Mucosa of stomach (tissue), 1 donor: ENCODE data around the gene MRTO4.
"Not testable (repeated sequence)": the region's sequence is repeated elsewhere in the genome, so short reads cannot be mapped to it uniquely, and the experiment has no call there.

Experiments used
- H3K27me3 ChIP-seq: one replicate; pipeline ENCODE4 v1.7.0; 2013; ENCODE audit warnings: mild to moderate bottlenecking, low read length; ENCODE audit not compliant: control insufficient read depth, insufficient read depth
- H3K36me3 ChIP-seq: one replicate; pipeline ENCODE4 v1.7.0; 2013; ENCODE audit warnings: low read length; ENCODE audit not compliant: control insufficient read depth, insufficient read depth
- H3K4me1 ChIP-seq: one replicate; pipeline ENCODE4 v1.7.0; 2013; ENCODE audit warnings: mild to moderate bottlenecking, low read length; ENCODE audit not compliant: control insufficient read depth, insufficient read depth
- H3K4me3 ChIP-seq: one replicate; pipeline ENCODE4 v1.7.0; 2013; ENCODE audit warnings: low read length
- H3K9ac ChIP-seq: one replicate; pipeline ENCODE4 v1.7.0; 2013; ENCODE audit warnings: mild to moderate bottlenecking, low read length, moderate library complexity
- H3K9me3 ChIP-seq: one replicate; pipeline ENCODE4 v1.7.0; 2013; ENCODE audit warnings: mild to moderate bottlenecking, low read length, moderate library complexity; ENCODE audit not compliant: control insufficient read depth
- donor health status: Pancreatic carcinoma.

MRTO4 gene

GRCh38 chr1:19260211-19261138 is 8.9 kb downstream of the MRTO4 start:
- no peaks in the 10 kb centered on the region for H3K27me3 ChIP-seq

GRCh38 chr1:19262047-19262446 is 10.4 kb downstream of the MRTO4 start:
- Histone ChIP-seq H3K27me3 (no peaks in the 10 kb centered on the region), H3K9ac (no peak overlapping the region), H3K9me3 (no peaks in the 10 kb centered on the region), H3K36me3 (peaks cover 10% of the 10 kb centered on the region), H3K4me1 (peaks cover 10% of the 10 kb centered on the region), H3K4me3 (no peak overlapping the region)

More at GRCh38 chr1:19260211-19261138, 8.9 kb downstream of the MRTO4 start:
- Histone ChIP-seq H3K9me3 (no peaks in the 10 kb centered on the region), H3K36me3 (peaks cover 10% of the 10 kb centered on the region), H3K4me3 (no peak overlapping the region), H3K4me1 (peaks cover 10% of the 10 kb centered on the region), H3K9ac (peak overlapping the region; percentile 2)

GRCh38 chr1:19262744-19263143 is 11.1 kb downstream of the MRTO4 start:
- no peaks in the 10 kb centered on the region for H3K27me3 ChIP-seq
- H3K4me3 ChIP-seq, result no peak overlapping the region
- H3K9me3 ChIP-seq, result no peaks in the 10 kb centered on the region
- peaks cover 10% of the 10 kb centered on the region for H3K36me3 ChIP-seq
- peaks cover 10% of the 10 kb centered on the region for H3K4me1 ChIP-seq
- no peak overlapping the region for H3K9ac ChIP-seq

GRCh38 chr1:19268445-19268844 is 16.8 kb downstream of the MRTO4 start:
- no peaks in the 10 kb centered on the region for H3K9me3 ChIP-seq
- H3K4me3 ChIP-seq, result no peak overlapping the region
- H3K27me3 ChIP-seq, result no peaks in the 10 kb centered on the region
- H3K36me3 ChIP-seq, result no peaks in the 10 kb centered on the region
- peaks cover 35% of the 10 kb centered on the region for H3K4me1 ChIP-seq
- no peak overlapping the region for H3K9ac ChIP-seq

- not testable (repeated sequence) for H3K9me3 ChIP-seq, H3K4me3 ChIP-seq, H3K36me3 ChIP-seq, H3K27me3 ChIP-seq, H3K9ac ChIP-seq
- peaks cover 43% of the 10 kb centered on the region for H3K4me1 ChIP-seq
Measured at GRCh38 chr1:19269427-19270342, 18.1 kb downstream of the MRTO4 start.

GRCh38 chr1:19270343-19270730 is 18.7 kb downstream of the MRTO4 start:
- peaks cover 43% of the 10 kb centered on the region for H3K4me1 ChIP-seq
- H3K9ac ChIP-seq, H3K4me3 ChIP-seq: not testable (repeated sequence)

GRCh38 chr1:19272064-19272463 is 20.5 kb downstream of the MRTO4 start:
- Histone ChIP-seq H3K4me1 (peaks cover 43% of the 10 kb centered on the region), H3K9me3 (no peaks in the 10 kb centered on the region), H3K27me3 (no peaks in the 10 kb centered on the region), H3K9ac (no peak overlapping the region), H3K36me3 (no peaks in the 10 kb centered on the region), H3K4me3 (no peak overlapping the region)

More at GRCh38 chr1:19270343-19270730, 18.7 kb downstream of the MRTO4 start:
- not testable (repeated sequence) for H3K27me3 ChIP-seq, H3K9me3 ChIP-seq, H3K36me3 ChIP-seq

- Histone ChIP-seq H3K36me3 (no peaks in the 10 kb centered on the region), H3K4me1 (peaks cover 43% of the 10 kb centered on the region), H3K27me3 (no peaks in the 10 kb centered on the region), H3K9ac (peak overlapping the region; percentile 44), H3K9me3 (no peaks in the 10 kb centered on the region), H3K4me3 (peak overlapping the region; percentile 67)
Measured at GRCh38 chr1:19273106-19273843, 21.7 kb downstream of the MRTO4 start.

GRCh38 chr1:19273844-19274531 is 22.4 kb downstream of the MRTO4 start:
- H3K9ac ChIP-seq, H3K9me3 ChIP-seq, H3K36me3 ChIP-seq, H3K27me3 ChIP-seq: not testable (repeated sequence)
- H3K4me1 ChIP-seq, result peaks cover 38% of the 10 kb centered on the region
- H3K4me3 ChIP-seq, result peak overlapping the region; percentile 67

GRCh38 chr1:19274636-19275035 is 23.0 kb downstream of the MRTO4 start:
- no peak overlapping the region for H3K4me3 ChIP-seq
- no peaks in the 10 kb centered on the region for H3K27me3 ChIP-seq
- no peak overlapping the region for H3K9ac ChIP-seq
- H3K36me3 ChIP-seq, result no peaks in the 10 kb centered on the region
- peaks cover 32% of the 10 kb centered on the region for H3K4me1 ChIP-seq
- no peaks in the 10 kb centered on the region for H3K9me3 ChIP-seq

GRCh38 chr1:19283891-19284290 is 32.3 kb downstream of the MRTO4 start:
- peaks cover 33% of the 10 kb centered on the region for H3K4me1 ChIP-seq
- no peaks in the 10 kb centered on the region for H3K27me3 ChIP-seq
- no peaks in the 10 kb centered on the region for H3K9me3 ChIP-seq
- no peak overlapping the region for H3K9ac ChIP-seq
- no peak overlapping the region for H3K4me3 ChIP-seq
- H3K36me3 ChIP-seq, result peaks cover 15% of the 10 kb centered on the region
